ENCODE measurements around the gene GNG14.
"Not testable (repeated sequence)": the region's sequence is repeated elsewhere in the genome, so short reads cannot be mapped to it uniquely, and the experiment has no call there.

The GNG14 gene

DNA sequence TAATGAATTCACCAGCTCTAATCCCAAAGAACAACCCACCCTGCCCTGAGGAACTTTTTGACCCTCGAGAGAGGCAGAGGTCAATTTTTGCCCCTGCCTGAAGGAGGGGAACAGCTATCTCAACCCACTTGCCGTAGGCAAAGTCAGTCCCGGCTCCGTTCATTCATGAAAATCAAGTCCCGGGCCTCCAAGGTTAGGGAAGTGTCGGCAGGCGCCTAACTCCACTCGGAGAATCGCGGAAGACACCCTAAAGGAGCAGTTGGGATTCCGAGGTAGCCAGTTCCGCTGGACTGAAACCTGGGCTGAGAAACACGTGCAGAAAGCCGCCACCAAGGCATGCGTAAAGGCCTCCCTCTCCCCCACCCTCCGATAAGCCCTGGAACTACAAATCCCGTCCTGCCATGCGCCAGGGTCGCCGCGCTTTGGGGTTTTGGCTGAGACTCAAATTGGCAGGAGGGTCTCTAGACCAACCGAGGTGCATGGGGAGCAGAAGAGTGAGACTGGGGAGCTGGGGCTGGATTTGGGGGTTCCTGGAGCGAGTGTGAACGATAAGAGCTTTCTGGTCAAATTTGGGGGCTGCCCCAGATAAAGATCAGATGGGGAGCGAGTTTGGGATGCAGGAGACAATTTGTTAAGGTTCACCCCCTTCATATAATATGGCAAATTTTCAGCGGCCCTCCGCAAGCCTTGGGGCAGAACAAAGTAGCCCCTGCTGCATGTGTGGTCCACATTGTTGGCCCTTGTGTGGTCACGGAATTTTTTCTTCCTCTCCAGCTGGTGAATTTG lies 36.0 kb downstream of the GNG14 start, which contains the start of gene TNPO2:
Gene TNPO2 (minus strand): TSS at position 292 of the 786 bp plus-strand sequence. CDS start 2,955 bp downstream, outside the sequence.
- DNase-seq (ENCODE audit: low read depth): peak; percentile 57

- DNase-seq (ENCODE audit: low read depth): not testable (repeated sequence)
Observed at GRCh38 chr19:12725612-12726011, 37.8 kb downstream of the GNG14 start.

DNA sequence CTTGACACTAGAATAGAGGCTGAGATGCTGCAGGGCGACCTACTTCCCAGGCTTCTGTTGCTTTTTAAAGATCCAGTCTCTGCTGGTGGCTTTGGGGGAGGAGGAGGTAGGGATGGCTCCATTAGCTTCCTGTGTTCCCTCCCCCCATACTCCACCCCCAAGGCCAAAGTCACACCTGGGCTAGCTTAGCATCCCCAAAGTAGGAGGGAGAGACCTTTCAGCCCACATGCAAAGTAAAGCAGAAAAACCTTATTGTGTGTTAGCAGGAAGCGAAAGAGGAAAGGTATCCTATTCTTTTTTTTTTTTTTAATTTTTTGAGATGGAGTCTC lies 39.2 kb downstream of the GNG14 start:
- no peak for DNase-seq (ENCODE audit: low read depth)

- no peak for DNase-seq (ENCODE audit: low read depth)
Observed at GRCh38 chr19:12727745-12728433, 40.1 kb downstream of the GNG14 start.

DNA sequence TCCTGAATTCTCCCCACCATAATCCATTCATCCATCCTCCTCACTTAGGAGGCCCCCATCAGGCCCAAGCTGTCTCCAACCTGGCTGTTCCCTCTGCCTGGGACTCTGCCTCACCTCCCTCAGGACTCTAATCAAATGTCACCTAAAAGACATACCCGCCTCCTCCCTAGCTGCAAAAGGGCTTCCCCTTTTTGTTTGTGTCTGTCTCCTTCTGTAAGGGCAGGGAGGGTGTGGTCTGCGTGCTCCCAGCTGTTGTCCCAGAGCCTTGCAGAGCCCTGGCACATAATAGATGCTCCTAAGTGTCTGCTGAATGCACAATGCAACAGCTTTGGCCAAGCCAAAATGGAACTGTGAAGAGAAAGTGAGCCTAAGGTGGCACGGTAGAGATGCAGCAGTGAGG lies 42.3 kb downstream of the GNG14 start:
- no peak for DNase-seq (ENCODE audit: low read depth)

DNA sequence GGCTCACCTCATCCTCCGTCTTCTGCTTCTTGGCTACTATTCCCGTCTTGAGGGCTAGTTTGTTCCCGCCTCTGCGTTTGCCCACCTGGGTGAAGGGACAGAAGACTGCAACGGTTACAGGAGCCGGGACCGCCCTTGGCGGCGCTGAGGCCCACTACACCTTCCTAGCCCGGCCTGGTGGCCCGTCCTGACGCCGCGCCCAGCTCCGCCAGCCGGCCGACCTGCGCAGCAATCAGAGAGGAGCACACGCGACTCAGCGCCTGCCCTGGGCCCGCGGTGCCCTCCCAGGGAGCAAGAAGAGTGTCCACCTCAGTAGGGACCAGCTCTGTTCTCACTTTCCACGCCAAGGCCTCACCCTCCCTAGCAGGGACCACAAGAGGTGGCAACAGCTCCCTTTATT lies 43.5 kb downstream of the GNG14 start:
- DNase-seq (ENCODE audit: low read depth): no peak

DNA sequence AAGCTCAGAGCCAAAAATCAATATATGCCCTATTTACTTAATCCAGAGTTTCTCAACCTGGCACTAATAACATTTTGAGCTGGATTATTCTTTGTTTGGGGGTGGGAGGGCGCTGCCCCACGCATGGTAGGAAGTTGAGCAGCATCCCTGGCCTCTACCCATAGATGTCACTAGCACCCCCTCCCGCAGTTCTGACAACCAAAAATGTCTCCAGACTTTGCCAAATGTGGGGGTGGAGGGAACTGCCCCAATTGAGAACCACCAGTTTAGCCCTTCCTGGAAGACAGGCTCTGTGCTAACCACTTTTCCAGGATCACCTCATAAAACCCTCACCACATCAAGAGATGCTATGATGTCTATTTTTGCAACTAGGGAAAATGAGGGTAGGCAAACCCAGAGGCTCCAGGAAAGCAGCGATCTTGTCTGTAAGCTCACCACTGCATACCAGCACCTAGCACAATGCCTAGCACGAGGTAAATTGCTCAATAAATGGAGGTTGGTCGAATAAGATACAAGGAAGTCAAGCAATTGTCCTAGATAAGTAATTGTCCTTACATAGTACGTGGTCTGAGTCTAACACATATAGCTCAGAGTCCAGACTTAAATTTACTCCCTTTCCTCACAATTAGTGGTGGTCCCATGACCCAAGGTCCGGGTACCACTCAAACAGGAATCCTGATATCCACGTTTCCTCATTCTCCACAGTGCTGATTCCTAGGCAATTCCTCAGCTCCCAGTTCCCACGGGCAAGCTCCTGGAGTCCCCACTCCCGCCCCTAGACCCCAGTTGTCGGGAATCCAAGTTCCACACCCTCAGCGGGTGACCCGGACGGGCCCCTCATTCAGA lies 45.8 kb downstream of the GNG14 start:
- DNase-seq (ENCODE audit: low read depth): peak; percentile 64

- peak; percentile 100 for DNase-seq (ENCODE audit: low read depth)
Observed at GRCh38 chr19:12736995-12737834, 49.4 kb downstream of the GNG14 start, which contains the start of gene GET3. GET3 (plus strand) TSS chr19:12737497; CDS start chr19:12737506, 9 bp downstream.

DNA sequence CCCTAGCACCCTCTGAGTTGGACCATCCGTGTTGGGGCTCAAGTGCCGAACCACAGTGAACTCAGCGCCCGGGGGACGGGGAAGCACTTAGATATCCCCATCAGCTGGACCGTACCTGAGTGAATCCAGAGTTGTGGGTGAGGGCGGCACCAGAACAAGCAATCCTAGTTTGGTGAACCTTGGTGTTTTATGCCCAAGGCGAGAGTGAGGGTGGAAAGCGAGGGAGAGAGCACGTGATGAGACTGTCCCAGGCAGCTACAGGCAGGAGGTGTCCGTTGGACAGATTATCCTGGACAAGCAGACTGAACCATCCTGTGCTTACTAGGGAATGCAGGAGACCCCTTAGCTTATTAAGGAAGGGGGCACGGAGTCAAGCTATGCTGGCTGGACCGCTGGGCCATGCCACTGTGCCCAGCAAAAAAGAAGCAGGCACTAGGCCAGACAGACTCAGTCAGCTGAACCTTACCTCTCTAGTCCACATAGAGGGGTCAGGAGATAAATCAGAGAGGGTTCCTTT lies 50.1 kb downstream of the GNG14 start:
- no peak for DNase-seq (ENCODE audit: low read depth)
